ENCODE results near the gene WDR3. TPM values are rescaled to one million over a fixed set of nuclear protein-coding genes. Genes with fewer than 3 reads are reported as not detected.

Gene WDR3
- total RNA-seq, 1 donor from 2014 or later = 17.3 TPM

DNA sequence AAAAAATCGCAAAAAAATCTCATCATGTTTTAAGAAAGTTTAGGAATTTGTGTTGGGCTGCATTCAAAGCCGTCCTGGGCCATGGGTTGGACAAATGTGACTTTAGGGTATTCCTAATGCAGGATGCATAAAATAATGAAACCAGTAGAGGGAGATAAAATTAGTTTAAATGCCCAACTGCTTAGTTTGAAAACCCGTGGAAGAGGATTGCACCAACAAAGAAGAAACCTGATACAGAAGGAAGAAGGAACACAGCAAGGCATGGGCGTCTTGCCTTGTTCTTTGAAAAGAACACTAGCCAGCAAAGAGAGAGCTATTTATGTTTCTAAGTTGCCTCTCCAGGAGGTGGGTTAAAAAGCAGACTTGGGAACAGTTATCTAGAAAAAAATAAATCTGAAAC is 37.9 kb downstream of the WDR3 start:
- Mint-ChIP-seq H3K9me3 (ENCODE audit: low read depth) (no peaks in the 10 kb centered on the region), H3K4me1 (ENCODE audit: low read depth) (peaks cover 30% of the 10 kb centered on the region), H3K4me3 (ENCODE audit: unreplicated experiment) (no peak overlapping the region), H3K27ac (ENCODE audit: unreplicated experiment) (peak overlapping the region; percentile 17), H3K36me3 (ENCODE audit: low read depth) (peaks cover 6% of the 10 kb centered on the region), H3K27me3 (ENCODE audit: low read depth) (no peaks in the 10 kb centered on the region)
- TF ChIP-seq, protein P1, sequence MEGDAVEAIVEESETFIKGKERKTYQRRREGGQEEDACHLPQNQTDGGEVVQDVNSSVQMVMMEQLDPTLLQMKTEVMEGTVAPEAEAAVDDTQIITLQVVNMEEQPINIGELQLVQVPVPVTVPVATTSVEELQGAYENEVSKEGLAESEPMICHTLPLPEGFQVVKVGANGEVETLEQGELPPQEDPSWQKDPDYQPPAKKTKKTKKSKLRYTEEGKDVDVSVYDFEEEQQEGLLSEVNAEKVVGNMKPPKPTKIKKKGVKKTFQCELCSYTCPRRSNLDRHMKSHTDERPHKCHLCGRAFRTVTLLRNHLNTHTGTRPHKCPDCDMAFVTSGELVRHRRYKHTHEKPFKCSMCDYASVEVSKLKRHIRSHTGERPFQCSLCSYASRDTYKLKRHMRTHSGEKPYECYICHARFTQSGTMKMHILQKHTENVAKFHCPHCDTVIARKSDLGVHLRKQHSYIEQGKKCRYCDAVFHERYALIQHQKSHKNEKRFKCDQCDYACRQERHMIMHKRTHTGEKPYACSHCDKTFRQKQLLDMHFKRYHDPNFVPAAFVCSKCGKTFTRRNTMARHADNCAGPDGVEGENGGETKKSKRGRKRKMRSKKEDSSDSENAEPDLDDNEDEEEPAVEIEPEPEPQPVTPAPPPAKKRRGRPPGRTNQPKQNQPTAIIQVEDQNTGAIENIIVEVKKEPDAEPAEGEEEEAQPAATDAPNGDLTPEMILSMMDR (IDR thresholded peaks at IDR 0.05) = peak; percentile 75
- DNase-seq (ENCODE audit: low spot score) = no peak

DNA sequence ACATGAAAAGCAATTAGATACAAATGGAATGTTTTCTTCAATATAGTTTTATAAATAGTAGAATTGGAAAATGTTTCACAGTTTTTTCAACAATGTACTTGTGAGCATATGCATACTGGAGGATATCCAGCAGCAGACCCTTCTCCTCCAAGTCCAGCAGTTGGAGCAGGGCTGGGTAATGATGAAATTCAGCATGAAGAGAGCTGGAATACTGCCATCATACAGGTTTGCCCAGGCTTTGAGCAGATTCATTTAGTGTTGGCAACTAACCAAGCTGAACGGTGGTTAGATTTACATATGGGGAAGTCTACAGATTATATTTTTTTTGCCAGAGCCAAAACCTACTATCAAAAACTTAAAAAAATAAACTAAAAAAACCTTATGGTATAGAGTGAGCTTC is 38.3 kb downstream of the WDR3 start:
- TF ChIP-seq, protein P1 (IDR thresholded peaks at IDR 0.05) = no peak
- peak overlapping the region; percentile 17 for H3K27ac Mint-ChIP-seq (ENCODE audit: unreplicated experiment)
- H3K27me3 Mint-ChIP-seq (ENCODE audit: low read depth) = no peaks in the 10 kb centered on the region
- no peak for DNase-seq (ENCODE audit: low spot score)
- H3K4me1 Mint-ChIP-seq (ENCODE audit: low read depth) = peaks cover 30% of the 10 kb centered on the region
- peaks cover 6% of the 10 kb centered on the region for H3K36me3 Mint-ChIP-seq (ENCODE audit: low read depth)
- H3K9me3 Mint-ChIP-seq (ENCODE audit: low read depth) = no peaks in the 10 kb centered on the region
- no peak overlapping the region for H3K4me3 Mint-ChIP-seq (ENCODE audit: unreplicated experiment)

GRCh38 chr1:117970252-117970651 is 40.7 kb downstream of the WDR3 start:
- DNase-seq (ENCODE audit: low spot score) = no peak
- peaks cover 2% of the 10 kb centered on the region for H3K27me3 Mint-ChIP-seq (ENCODE audit: low read depth)
- H3K4me1 Mint-ChIP-seq (ENCODE audit: low read depth) = peaks cover 16% of the 10 kb centered on the region
- H3K36me3 Mint-ChIP-seq (ENCODE audit: low read depth) = peaks cover 4% of the 10 kb centered on the region
- H3K27ac Mint-ChIP-seq (ENCODE audit: unreplicated experiment) = no peak overlapping the region
- TF ChIP-seq, protein P1 (IDR thresholded peaks at IDR 0.05) = no peak
- H3K4me3 Mint-ChIP-seq (ENCODE audit: unreplicated experiment) = no peak overlapping the region
- no peaks in the 10 kb centered on the region for H3K9me3 Mint-ChIP-seq (ENCODE audit: low read depth)

- Mint-ChIP-seq H3K4me3 (ENCODE audit: unreplicated experiment) (no peak overlapping the region), H3K27me3 (ENCODE audit: low read depth) (peaks cover 2% of the 10 kb centered on the region), H3K4me1 (ENCODE audit: low read depth) (peaks cover 13% of the 10 kb centered on the region), H3K36me3 (ENCODE audit: low read depth) (peaks cover 2% of the 10 kb centered on the region), H3K27ac (ENCODE audit: unreplicated experiment) (no peak overlapping the region), H3K9me3 (ENCODE audit: low read depth) (no peaks in the 10 kb centered on the region)
- TF ChIP-seq, protein P1 (IDR thresholded peaks at IDR 0.05) = no peak
- no peak for DNase-seq (ENCODE audit: low spot score)
Observed at GRCh38 chr1:117971777-117972176, 42.2 kb downstream of the WDR3 start.

- TF ChIP-seq, protein P1 (IDR thresholded peaks at IDR 0.05) = no peak
- Mint-ChIP-seq H3K27me3 (ENCODE audit: low read depth) (peaks cover 2% of the 10 kb centered on the region), H3K27ac (ENCODE audit: unreplicated experiment) (no peak overlapping the region), H3K4me3 (ENCODE audit: unreplicated experiment) (no peak overlapping the region), H3K9me3 (ENCODE audit: low read depth) (no peaks in the 10 kb centered on the region), H3K36me3 (ENCODE audit: low read depth) (peaks cover 2% of the 10 kb centered on the region), H3K4me1 (ENCODE audit: low read depth) (no peaks in the 10 kb centered on the region)
- DNase-seq (ENCODE audit: low spot score) = no peak
Observed at GRCh38 chr1:117976381-117976780, 46.8 kb downstream of the WDR3 start.
